Activated CD8-positive, alpha-beta memory T cell treated with anti-CD3 and anti-CD28 coated beads for 1 hour (primary cell): ENCODE data around the gene CREBBP.

Source experiments
- DNase-seq, 2 donors: peaks; one replicate each; pipeline ENCODE4 v3.0.0-alpha.2; 2020; ENCODE audit warnings: low read depth in 1 of 2; ENCODE audit errors: extremely low read depth in 1 of 2

CREBBP gene

DNA sequence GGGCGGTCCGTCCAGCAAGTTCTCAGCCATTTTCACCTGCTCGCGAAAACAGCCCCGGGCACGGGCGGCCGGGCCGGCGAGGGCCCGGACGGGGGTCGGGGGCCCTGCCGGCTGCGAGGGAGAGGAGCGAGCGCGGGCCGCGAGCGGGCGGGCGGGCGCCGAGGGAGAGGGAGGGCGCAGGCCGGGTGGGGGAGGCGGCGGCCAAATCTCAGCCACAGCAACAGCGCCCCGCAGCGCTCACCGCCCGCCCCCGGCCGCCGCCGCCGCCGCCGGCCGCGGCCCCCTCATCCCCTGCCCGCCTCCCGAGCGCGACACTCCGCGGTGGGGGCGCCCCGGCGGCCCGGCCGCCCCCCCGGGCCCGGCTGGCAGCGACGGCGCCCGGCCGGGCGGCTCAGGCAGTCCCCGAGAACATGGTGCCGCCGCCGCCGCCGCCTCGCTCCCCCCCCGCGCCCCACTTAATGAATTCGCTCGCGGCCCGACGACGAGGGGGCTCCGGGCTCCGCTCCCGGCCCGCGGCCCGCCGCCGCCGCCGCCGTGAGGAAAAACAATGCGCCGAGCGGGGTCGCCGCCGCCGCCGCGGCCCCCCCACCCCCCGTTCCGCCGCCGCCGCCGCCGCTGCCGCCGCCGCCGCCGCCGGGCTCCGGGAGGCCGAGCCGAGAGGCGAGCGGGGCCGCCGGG lies 487 bp downstream of the CREBBP start:
- DNase-seq, result peak; percentile 40 to 61

DNA sequence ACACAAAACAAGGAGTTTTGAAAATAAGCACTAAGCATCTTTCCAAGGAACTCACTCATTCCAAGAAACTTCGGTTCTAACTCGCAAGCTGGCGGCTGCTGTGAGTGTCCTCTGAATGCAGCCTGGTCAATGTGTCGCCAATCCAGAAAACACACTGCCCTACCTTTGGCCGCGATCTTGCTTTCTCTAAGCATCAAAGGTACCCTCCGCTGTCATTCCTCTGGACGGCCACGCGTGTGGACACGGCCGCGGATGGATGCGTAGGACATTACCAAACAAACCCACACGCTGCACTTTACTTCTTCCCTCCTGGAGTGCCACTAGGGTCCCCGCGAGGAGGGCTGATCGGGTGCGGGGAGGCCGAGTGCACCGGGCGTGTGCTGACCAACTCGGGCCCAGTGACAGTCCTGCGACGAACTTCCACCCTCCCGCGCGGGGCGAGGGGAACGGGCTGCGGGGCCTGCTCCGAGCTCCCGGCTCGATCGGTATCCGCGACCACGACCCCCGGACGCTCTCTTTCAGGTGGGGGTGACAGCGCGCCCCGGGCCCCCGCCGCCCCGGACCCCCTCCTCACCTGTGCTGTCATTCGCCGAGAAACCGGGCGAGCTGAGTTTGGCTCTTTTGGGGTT lies 1.1 kb downstream of the CREBBP start:
- DNase-seq, result no peak

DNA sequence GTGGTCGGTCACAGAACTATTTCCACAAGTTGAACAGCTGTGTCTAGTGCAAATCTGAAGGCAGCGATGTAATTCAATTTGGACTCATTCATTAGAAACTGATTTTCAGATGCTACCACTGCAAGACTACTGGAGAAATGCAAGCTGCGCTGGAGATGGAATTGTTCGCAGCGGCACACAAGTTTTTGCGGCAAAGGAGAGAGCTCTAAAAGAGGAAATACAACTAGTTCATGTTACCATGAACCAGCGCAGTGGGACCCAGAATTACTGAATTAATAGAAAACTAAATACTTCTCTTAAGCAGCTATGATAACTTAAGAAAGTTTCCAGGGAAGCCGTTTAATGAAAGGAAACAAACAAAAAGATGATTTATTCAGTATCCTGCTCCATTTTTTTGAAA lies 1.9 kb downstream of the CREBBP start:
- no peak for DNase-seq

DNA sequence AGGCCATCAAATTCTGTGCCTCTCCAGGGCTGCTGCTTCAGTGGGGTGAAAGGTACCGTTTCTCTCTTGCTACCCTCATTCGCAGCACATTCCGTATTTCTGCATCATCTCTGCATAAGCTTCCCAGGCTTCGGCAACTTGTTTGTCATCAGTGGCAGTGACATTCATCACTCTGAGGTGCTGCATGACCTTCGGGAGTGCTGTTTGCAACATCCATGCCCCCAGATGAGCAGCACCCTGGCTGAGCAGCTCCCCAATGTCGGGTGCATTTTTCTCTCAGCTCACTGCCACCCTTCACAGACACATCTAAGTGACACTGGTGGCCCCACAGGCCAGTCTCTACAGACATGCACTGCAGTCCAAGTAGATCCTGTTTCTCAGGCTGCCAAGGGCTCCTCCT lies 3.8 kb downstream of the CREBBP start:
- no peak for DNase-seq

DNA sequence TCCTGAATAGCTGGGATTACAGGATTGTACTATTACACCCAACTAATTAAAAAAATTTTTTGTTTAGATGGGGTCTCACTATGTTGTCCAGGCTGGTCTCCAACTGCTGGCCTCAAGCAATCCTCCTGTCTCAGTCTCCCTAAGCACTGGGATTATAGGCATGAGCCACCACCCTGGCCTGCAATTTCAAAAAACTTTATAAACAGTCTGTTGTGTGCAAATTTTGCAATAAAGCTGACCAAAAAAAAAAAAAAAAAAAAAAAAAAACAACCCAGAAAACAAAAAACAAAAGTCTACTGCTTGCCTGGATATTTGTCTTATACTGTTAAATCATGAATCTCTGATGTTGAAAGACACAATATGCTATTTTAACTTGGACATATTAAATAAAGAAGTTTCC lies 4.4 kb downstream of the CREBBP start:
- no peak for DNase-seq

DNA sequence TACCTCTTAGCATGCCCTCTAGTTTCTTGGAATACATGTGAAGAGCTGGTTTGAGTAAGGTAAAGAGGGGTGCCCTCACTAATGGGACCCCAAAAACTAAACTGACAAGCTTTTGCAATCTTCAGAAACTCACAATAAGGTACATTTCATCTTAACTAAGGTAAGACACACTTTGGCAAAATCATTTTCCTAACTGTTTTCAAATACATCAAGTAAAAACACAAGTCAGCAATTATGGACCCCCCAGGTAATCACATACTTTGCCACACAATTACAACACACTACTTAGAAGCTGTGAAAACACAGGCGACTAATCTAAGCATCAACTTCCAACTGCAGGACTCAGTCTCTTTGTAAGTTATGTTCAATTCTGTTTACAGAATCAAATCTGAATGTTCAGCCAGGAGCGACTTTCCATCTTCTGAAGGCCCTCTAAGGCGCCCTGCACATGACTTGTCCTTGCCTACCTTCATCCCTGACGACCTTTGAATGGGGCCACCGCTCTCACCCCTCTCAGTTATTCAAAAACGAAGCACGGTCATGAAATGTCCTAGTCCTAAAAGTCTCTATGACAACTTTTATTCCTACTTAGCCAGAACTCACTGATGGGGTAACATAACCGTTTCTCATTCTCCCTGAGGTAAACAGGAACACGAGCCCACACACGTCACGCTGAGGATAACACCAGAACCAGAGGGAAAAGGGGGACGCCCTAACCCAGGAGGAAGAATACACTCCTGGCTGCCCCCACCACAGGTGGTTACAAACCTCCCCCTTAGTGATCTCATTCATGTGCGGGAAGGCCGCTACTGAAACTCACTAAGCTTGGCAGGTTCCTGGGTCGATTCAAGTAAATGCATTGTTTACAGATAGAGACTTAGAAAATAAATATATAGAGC lies 5.5 kb downstream of the CREBBP start:
- no peak for DNase-seq

DNA sequence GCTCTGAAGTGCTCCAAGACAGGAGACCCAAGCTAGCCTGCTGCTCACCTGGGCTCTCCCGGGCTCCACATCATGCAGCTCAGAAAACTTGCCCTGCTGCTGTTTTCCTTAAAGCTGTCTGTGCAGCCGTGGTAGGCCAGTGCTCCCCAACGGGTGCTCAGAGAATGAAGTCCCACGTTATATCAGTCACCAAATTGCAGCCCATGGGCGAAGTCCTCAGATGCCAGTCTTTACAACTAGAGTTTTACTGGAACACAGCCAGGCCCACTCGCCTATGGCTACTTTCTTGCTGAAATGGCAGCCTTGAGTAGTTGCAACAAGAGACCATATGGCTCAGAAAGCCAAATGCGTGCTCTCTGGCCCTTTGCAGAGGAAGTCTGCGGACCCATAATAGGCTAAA lies 6.3 kb downstream of the CREBBP start:
- DNase-seq, result no peak

DNA sequence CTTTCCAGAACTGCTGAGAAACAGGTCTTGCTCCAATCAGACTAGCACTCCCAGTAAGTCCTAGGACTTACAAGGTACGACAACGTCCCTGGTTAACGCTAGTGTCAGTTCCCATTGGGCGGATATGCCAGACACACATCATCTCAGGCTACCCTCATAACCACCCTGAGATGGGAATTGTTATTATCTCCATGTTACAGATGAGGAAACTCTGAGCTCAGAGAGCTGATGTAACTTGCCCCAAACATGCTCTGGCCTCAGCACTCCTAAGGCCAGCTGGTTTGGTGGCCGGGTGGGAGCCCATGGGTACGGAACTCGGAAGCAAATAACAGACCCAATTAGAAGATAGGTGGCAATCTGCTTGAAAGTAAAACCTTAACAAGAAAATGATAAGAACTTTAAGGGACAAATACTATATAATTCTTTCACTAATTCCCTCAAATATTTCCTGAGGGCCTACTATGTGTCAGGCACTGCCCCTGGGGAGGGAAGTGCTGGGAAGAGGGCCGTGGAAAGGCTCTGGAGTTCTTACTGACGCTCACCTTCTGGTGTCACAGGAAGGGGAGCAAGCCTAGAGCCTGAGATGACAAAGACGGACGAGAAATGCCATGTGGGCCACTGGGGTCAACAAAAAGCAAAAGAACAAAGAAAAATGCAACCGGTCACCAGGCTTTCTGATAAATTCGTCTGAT lies 6.9 kb downstream of the CREBBP start:
- no peak for DNase-seq

DNA sequence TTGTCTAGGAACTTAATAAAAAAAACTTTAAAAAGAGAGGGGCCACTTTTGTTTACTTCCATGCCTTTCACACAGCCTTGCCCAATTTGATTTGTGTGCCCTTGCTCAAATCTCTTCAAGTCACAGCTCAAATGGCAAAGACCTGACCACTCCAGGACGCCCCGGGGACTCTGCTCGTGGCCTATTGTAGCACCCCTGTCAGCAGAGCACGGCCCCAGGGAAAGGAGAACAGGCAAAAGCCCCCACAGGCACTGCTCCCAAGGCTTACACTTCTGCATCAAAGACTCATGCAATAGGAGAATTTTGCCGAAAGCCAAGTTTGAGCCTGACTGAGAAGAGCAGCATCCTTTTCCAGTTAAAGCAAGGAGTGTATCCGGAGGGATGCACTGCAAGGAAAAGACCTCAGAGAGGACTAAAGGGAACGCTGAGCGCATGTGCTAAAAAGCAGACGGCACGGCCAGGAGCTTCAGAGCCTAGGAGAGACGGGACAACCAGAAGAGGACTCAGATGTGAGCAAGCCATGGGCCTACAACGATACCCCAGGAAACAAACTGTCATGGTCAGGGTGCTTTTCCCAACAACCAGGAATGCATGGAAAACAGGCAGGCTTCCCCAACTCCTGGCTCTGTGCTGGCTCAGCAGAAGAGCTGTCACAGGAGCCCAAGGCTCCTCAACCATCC lies 8.2 kb downstream of the CREBBP start:
- DNase-seq, result no peak

DNA sequence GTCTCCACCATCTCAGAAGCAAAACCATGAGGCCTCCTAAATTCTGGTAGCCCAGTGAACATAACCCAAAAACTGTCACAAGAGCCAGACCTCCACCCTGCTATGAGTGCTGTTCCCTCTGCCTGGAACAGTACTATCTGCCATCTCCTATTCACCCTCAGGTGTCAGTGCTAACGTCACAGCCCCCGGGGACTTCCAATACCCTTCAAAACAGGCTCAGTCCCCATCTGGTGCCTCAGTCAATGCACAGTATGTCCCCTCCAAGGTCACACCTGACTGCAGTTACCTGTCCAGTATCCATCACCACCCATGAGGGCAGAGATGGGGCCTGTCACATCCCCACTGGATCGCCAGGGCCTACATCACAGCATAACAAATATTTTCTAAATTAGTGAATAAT lies 11.5 kb downstream of the CREBBP start:
- DNase-seq, result no peak

DNA sequence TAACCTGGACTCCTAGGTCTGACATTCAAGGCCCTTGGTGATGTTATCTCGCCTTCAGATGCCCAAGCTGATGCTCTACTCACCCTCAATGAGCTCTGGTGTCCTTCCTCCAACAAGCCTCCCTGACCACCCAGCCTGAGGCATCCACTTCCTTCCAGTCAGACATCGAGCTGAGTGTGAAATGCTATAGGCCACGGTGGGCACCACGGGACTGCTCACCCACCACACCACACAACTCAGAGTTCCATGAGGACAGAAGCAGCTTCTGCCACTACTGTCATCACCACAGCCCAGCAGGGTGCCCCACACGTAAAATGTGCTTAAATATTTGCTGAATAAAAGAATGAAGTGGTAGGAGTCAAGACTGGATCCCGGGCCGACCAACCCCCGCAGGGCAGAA lies 12.0 kb downstream of the CREBBP start:
- no peak for DNase-seq

DNA sequence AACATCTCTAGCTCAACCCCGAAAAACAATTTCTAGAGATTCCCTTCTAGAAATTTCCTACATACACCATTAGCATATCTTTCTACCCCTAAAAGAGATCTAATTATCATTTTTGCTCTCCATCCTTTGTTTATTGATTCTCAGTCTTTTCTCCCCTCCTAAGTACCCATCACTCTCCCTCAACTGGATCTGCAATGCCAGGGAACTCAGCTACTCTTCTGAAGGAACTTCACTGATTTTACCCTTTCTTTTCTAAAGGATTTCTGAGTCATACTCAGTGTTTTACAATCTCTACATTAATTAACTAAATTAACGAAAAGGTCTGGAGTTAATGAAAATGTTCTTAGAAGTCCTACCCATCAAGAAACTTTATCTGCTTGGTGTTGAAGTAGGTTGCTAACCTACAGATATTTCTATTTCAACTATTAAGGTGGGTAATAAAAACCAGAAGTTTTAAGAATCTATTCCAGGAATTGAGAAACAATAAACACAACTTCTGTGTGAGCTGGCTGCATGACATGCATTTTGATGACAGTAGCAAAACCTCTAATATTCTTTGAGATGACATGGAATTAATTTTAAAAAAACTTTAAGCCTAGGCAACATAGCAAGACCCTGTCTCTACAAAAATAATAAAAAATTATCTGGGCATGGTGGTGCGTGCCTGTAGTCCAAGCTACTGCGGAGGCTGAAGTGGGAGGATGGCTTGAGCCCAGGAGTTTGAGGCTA lies 13.6 kb downstream of the CREBBP start:
- DNase-seq, result no peak

DNA sequence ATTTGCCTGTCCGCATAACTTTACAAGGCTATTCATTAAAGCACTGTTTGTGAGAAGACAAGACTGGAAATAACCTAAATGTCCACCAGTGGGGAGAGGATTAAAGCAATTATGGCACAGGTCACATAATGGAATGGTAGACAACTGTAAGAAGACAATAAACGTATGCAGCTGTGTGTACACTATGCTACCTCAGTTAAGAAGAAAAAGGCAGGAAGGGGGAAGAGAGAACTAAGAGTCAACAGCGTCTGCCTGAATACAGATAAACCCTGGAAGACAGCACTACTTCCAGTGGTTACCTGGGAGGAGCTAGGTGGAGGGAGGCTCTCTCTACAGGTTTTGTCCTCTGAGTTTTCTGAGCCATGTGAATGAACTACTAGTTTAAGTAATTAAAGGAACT lies 15.3 kb downstream of the CREBBP start:
- DNase-seq, result no peak

DNA sequence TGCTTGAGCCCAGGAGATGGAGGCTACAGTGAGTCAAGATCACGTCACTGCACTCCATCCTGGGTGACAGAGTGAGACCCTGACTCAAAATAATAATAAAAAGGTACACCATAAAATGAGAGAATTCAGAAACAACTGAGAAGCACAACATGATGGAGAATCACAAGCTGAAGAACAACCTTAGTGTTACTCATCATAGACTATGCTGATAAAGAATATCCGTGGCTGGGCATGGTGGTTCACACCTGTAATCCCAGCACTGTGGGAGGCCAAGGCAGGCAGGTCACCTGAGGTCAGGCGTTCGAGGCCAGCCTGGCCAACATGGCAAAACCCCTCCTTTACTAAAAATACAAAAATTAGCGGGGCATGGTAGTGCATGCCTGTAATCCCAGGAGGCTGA lies 16.0 kb downstream of the CREBBP start:
- no peak for DNase-seq

DNA sequence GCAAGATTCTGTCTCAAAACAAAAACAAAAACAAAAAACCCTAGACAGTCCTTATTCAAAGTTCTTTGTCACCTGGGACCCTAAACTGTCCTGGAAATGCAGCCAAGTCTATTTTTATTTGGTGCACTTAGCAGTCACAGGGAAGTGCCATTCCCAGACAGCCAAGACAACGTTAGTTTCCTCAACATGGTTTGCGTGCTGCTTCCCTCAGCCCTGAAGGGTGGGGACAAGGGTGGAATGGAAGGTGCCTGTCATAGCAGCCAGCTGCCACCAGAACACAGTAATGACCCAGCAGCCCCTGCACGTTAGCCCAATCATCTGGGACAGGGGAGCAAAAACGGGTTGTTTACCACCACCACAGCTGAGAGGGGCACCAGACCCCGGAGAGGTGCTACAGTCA lies 16.9 kb downstream of the CREBBP start:
- DNase-seq, result no peak

DNA sequence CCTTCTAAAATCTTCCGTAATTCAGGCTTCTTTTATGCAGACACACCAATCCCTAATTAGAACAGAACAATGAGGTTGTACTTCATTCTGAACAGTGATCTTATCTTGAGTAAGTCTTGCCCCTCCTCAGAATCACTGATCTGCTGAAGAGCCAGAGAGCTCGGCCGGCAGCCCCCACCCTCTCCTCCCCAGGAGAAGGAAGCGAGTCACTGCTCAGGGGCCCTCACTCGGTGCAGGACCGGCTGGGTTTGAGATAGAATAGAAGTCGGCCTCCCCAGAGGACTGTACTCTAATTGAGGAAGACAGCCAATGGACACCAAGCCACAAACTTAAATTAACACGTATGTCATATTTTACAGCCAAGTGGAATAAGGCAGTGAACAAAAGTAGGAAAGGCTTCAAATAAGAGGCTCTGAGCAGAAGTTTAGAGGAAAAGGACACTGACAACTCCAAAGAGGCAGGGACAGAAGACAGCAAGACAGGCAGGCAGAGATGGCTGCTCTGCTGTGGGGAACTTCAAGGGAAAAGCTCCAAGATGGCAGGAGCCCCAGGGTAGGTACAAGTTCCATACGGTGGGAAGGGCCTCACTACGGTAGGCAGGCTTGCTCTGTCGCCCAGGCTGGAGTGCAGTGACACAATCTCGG lies 18.6 kb downstream of the CREBBP start:
- DNase-seq, result no peak

DNA sequence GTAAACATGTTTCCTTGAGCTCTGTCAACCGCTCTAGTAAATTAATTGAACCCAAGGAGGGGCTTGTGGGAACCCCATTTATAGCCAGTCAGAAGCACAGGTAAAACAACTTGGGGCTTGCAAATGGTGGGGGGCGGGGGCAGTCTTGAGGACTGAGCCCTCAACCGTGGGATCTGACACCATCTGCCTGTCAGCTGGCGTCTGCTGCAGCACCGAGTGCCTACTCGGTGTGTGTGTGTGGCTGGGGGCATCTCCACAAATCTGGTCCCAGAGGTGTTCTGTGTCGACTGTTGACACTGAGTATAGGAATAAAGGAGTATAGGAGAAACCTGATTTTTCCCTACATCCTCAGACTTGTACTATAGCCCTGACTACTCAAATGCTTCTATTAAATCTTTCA lies 20.6 kb downstream of the CREBBP start:
- DNase-seq, result no peak

DNA sequence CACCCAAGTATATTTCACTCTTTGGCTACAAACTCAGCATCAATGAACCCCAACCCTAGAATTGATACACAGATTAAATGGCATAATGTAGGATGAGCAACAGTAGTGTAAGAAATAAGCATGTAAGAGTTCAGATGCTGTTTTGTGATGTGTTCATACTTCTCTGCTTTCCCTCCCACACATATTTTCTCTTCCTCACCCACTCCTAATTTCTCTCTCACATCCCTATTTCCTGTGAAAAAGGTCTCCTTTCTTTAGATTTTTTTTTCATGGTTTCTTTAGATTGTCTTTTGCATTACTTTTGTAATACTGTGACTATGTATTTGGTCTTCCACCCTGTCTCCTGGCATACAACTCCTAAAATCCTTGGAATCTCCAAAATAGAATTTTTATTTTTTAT lies 21.7 kb downstream of the CREBBP start:
- no peak for DNase-seq

DNA sequence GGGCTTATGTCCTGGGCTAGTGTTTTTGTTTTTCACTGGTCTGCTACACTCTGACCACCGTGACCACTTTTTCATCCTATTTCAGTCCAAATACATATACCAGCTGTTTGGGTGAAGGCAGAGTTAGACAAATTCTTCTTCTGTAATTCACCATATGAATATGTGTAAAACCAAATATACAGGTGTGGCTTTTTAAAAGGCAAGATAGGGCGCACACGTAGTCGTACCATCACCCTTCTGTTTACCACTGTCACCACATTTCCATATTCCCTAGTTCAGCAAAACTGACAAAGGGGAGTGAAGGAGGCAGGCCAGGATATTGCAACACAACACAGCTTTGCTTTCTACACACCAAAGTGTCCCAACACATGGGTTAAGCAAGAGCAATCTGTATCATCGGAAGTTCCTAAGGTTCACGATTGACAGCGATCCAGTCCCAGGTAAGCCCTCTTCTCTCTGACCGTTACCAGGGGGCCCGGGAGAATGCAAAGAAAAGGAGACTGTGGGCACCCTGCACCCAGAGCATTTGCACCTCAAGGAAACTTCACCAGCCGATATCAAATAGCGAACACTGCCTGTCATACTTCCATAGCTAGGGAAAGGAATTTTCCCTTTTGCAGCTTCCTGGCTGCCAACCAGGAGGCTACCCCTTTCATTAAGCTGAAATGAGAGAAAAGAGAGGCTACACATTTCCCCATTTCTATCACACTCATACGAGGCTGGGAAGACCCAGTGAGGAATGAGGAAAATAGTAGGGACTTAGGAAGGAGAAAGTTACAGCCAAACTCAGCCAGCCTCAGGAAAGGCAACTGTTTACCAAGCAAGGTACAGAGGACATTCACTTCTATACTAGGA lies 23.1 kb downstream of the CREBBP start:
- no peak for DNase-seq
